Fibroblast of lung (primary cell): ENCODE data around the gene SLC17A2. TPM values are rescaled to one million over a fixed set of nuclear protein-coding genes. Genes with fewer than 3 reads are reported as not detected.
A peak's percentile ranks its signal among the peaks of the same experiment; 100 is the strongest.

ENCODE experiments used
- DNase-seq, 2 donors: peaks; one replicate each; pipeline versions ENCODE4 v3.0.0 to v3.0.0-alpha.2; 2010; ENCODE audit warnings: low read depth in 2 of 2
- H2AFZ ChIP-seq: 2 replicates; pipeline ENCODE4 v1.5.1; 2012; ENCODE audit warnings: low read length, control low read depth, inconsistent platforms
- H3K27ac ChIP-seq: 2 replicates; pipeline ENCODE4 v1.5.1; 2011; ENCODE audit warnings: low read length, control low read depth; ENCODE audit not compliant: insufficient read depth
- H3K27me3 ChIP-seq: 2 replicates; pipeline ENCODE4 v1.5.1; 2011; ENCODE audit warnings: mild to moderate bottlenecking, low read length; ENCODE audit not compliant: control insufficient read depth, insufficient read depth
- H3K36me3 ChIP-seq: 2 replicates; pipeline ENCODE4 v1.5.1; 2011; ENCODE audit warnings: low read length; ENCODE audit not compliant: control insufficient read depth, insufficient read depth
- H3K4me1 ChIP-seq: 2 replicates; pipeline ENCODE4 v1.5.1; 2011; ENCODE audit warnings: low read length; ENCODE audit not compliant: control insufficient read depth, insufficient read depth; ENCODE audit errors: extremely low read depth
- H3K4me2 ChIP-seq: 2 replicates; pipeline ENCODE4 v1.5.1; 2011; ENCODE audit warnings: low read length, control low read depth; ENCODE audit not compliant: insufficient read depth; ENCODE audit errors: extremely low read depth
- H3K4me3 ChIP-seq, 4 experiments: fragments of 200-600 bp in 1 of 4; sonication (generic) in 1 of 4; replicated peaks in 1 of 4; 2 replicates each; pipeline ENCODE4 v1.5.1; 2011 to 2016; ENCODE audit warnings: low read length in 4 of 4, low read depth in 3 of 4, mild to moderate bottlenecking in 3 of 4, control low read depth in 2 of 4, inconsistent platforms in 1 of 4, mixed read lengths in 1 of 4; ENCODE audit not compliant: insufficient read depth in 1 of 4; ENCODE audit errors: control extremely low read depth in 1 of 4
- H3K79me2 ChIP-seq: 2 replicates; pipeline ENCODE4 v1.5.1; 2012; ENCODE audit warnings: mild to moderate bottlenecking, low read length, inconsistent platforms; ENCODE audit not compliant: control insufficient read depth, insufficient read depth
- H3K9ac ChIP-seq: 2 replicates; pipeline ENCODE4 v1.5.1; 2011; ENCODE audit warnings: mild to moderate bottlenecking, low read length, control low read depth; ENCODE audit not compliant: insufficient read depth
- H3K9me3 ChIP-seq: 2 replicates; pipeline ENCODE4 v1.5.1; 2012; ENCODE audit warnings: low read depth, low read length; ENCODE audit not compliant: control insufficient read depth, insufficient read depth
- H4K20me1 ChIP-seq: 2 replicates; pipeline ENCODE4 v1.5.1; 2011; ENCODE audit warnings: low read length; ENCODE audit not compliant: control insufficient read depth, insufficient read depth; ENCODE audit errors: extremely low read depth
- EZH2 ChIP-seq: IDR thresholded peaks from 2 replicates; pipeline ENCODE4 v1.5.1; 2012; ENCODE audit warnings: low read length, control low read depth, mild to moderate bottlenecking; ENCODE audit errors: missing control alignments
- polyA plus RNA-seq, 2 donors: library from polyadenylated mRNA; depleted of rRNA in 1 of 2; stranded (reverse) in 1 of 2; unstranded in 1 of 2; fragments of >200 nt; gene quantifications; 2 replicates each; pipeline ENCODE4 v1.2.1, GENCODE V29; 2011 to 2012; ENCODE audit warnings: missing spikeins in 1 of 2
- total RNA-seq: library from RNA; depleted of rRNA; stranded (reverse); fragments of >200 nt; gene quantifications from 2 replicates; pipeline ENCODE4 v1.2.1, GENCODE V29; 2014
- TF ChIP-seq, protein P1 (sequence below), 2 donors: IDR thresholded peaks in 1 of 2; conservative IDR thresholded peaks in 1 of 2; 1 replicate in 1 of 2; 2 replicates in 1 of 2; pipeline ENCODE4 v1.5.1; 2011 to 2012; ENCODE audit warnings: low read length in 2 of 2, control low read depth in 1 of 2, inconsistent platforms in 1 of 2, low read depth in 1 of 2, mild to moderate bottlenecking in 1 of 2

The SLC17A2 gene
- total and polyA plus RNA-seq, 2 donors (not counting 1 experiment from before 2014, with no cell fraction given): not detected

DNA sequence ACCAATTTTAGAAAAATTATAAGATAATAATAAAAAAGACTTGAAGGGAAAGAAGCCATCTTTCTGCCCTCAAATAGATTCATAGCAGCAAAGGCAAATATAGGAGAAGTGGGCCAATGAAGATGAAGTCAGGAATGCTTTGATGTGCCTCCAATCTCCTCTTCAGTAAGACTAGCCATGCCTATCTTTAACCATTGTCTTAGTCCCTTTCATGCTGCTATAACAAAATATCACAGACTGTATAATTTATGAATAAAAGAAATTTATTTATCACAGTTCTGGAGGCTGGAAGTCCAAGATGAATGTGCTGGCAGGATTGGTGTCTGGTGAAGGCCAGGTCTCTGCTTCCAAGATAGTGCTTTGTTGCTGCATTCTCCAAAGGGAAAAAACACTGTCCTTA, 37.6 kb downstream of the SLC17A2 start:
- no peak for DNase-seq
- no peaks in the 10 kb centered on the region for H4K20me1 ChIP-seq

DNA sequence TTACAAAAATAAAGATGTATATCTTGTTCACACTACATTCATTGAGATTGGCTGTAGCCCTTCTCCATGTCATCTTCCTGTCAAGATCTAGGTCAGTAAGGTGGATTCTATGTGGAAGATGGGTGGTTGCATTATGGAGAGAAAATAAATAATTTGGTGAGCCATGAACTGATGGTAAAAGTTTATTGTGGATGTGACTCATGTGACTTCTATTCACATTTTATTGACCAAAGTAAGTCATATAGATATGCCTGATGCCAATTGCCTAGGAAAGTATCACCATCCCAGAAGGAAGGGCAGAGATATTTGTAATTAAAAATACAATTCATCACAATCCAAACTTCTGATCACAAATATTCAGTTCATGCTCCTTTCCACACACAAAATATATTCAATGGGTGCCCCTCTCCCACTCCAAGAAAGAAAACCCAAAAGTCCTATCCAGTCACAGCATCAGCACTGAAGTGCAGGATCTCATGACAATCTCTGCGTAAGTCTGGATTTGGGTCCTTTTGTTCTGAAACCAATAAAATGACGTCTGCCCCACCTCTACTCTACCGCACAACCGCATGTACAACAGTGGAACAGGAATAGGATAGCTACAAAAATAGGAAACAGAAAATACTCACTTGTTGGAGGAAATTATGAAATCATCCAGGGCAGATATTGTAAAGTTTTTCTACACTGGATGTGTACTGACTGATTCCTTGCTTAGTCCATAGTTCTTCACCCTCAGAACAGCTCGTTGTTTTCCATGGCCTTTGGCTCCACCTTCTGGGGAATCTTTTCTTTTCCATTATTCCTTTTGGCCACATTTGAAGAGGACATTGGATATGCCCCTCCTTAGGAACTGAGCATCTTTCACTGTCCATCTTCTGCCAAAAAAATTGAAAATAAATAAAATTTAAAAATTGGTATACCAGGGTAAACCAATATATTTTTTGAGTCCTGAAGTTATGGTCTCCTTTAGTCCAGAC, 40.3 kb downstream of the SLC17A2 start:
- no peaks in the 10 kb centered on the region for H4K20me1 ChIP-seq
- TF ChIP-seq EZH2: no peak
- TF ChIP-seq, protein P1, sequence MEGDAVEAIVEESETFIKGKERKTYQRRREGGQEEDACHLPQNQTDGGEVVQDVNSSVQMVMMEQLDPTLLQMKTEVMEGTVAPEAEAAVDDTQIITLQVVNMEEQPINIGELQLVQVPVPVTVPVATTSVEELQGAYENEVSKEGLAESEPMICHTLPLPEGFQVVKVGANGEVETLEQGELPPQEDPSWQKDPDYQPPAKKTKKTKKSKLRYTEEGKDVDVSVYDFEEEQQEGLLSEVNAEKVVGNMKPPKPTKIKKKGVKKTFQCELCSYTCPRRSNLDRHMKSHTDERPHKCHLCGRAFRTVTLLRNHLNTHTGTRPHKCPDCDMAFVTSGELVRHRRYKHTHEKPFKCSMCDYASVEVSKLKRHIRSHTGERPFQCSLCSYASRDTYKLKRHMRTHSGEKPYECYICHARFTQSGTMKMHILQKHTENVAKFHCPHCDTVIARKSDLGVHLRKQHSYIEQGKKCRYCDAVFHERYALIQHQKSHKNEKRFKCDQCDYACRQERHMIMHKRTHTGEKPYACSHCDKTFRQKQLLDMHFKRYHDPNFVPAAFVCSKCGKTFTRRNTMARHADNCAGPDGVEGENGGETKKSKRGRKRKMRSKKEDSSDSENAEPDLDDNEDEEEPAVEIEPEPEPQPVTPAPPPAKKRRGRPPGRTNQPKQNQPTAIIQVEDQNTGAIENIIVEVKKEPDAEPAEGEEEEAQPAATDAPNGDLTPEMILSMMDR (conservative IDR thresholded peaks at IDR 0.05 in 1 of 2, IDR thresholded peaks at IDR 0.05 in 1 of 2; ENCODE audit: low read depth in 1 of 2, low read length in 2 of 2): peak; percentile 41 to 58
- no peak overlapping the region for H3K9ac ChIP-seq
- no peak overlapping the region for H3K4me3 ChIP-seq
- no peaks in the 10 kb centered on the region for H3K79me2 ChIP-seq
- H3K4me1 ChIP-seq: no peaks in the 10 kb centered on the region
- no peak overlapping the region for H3K4me2 ChIP-seq
- no peaks in the 10 kb centered on the region for H3K9me3 ChIP-seq
- H3K36me3 ChIP-seq: no peaks in the 10 kb centered on the region
- peak; percentile 9 to 66 for DNase-seq
- no peak overlapping the region for H3K27ac ChIP-seq
- no peaks in the 10 kb centered on the region for H3K27me3 ChIP-seq
- H2AFZ ChIP-seq: no peak overlapping the region

More for the DNA sequence above, 37.6 kb downstream of the SLC17A2 start:
- Histone ChIP-seq H2AFZ (no peak overlapping the region), H3K4me2 (no peak overlapping the region), H3K36me3 (no peaks in the 10 kb centered on the region), H3K4me1 (no peaks in the 10 kb centered on the region), H3K27me3 (no peaks in the 10 kb centered on the region), H3K79me2 (no peaks in the 10 kb centered on the region), H3K4me3 (no peak overlapping the region), H3K27ac (no peak overlapping the region), H3K9me3 (no peaks in the 10 kb centered on the region), H3K9ac (no peak overlapping the region)
- no peak for TF ChIP-seq EZH2
- TF ChIP-seq, protein P1 (conservative IDR thresholded peaks at IDR 0.05 in 1 of 2, IDR thresholded peaks at IDR 0.05 in 1 of 2; ENCODE audit: low read depth in 1 of 2, low read length in 2 of 2): no peak

DNA sequence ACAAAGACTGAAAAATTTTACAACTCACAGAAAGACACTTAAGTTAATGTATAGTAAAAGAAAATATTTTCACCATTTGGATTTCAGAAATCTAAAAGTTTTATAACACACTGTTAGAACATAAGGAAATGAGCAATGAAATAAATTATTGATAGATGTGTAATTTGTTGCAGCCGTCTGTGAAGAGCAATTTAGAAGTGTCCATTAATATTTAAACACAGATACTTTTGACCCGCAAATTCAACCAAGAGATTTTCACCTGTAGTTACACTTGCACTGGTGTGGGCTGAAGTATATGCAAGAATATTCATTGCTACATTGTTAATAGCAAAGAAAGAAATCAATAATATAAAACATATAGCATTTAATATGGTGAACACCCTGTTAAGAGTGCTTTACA, 41.9 kb downstream of the SLC17A2 start:
- Histone ChIP-seq H3K4me1 (no peaks in the 10 kb centered on the region), H3K9me3 (no peaks in the 10 kb centered on the region), H3K4me3 (no peak overlapping the region), H2AFZ (no peak overlapping the region), H4K20me1 (no peaks in the 10 kb centered on the region), H3K27me3 (no peaks in the 10 kb centered on the region), H3K9ac (no peak overlapping the region), H3K27ac (no peak overlapping the region), H3K79me2 (no peaks in the 10 kb centered on the region), H3K4me2 (no peak overlapping the region), H3K36me3 (no peaks in the 10 kb centered on the region)
- TF ChIP-seq, protein P1 (conservative IDR thresholded peaks at IDR 0.05 in 1 of 2, IDR thresholded peaks at IDR 0.05 in 1 of 2; ENCODE audit: low read depth in 1 of 2, low read length in 2 of 2): no peak
- no peak for TF ChIP-seq EZH2
- DNase-seq: no peak
